ENCODE measurements around the gene DDAH2. TPM values are rescaled to one million over a fixed set of nuclear protein-coding genes. Genes with fewer than 3 reads are reported as not detected.

The DDAH2 gene
- total RNA-seq, 1 donor from 2014 or later, result 72.4 TPM

DNA sequence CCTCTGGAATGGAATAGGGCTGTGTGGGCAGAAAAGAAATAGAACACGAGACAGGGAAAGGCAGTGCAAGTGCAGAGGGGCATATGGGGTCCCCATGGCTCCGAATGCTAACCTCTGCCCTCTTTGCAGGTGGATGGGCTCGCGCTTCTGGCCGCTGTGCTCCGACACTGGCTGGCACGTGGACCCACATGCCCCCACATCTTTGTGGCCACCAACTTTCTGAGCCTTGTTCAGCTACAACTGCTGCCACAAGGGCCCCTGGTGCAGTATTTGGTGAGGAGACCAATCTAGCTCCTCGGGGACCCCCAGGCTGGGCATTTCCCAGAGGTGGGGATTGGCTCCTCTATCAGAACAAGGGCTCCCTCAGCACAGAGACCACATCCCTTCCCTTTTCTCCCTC lies 32.2 kb upstream of the DDAH2 start:
- Mint-ChIP-seq H3K36me3 (ENCODE audit: low read depth, unreplicated experiment) (peaks cover 22% of the 10 kb centered on the region), H3K27ac (ENCODE audit: unreplicated experiment) (no peak overlapping the region), H3K27me3 (ENCODE audit: low read depth, unreplicated experiment) (peaks cover 6% of the 10 kb centered on the region), H3K9me3 (ENCODE audit: unreplicated experiment) (peaks cover 3% of the 10 kb centered on the region), H3K4me3 (ENCODE audit: unreplicated experiment) (no peak overlapping the region), H3K4me1 (ENCODE audit: low read depth, unreplicated experiment) (peaks cover 6% of the 10 kb centered on the region)
- Histone ChIP-seq H3K27me3 (ENCODE audit: insufficient read depth, low read length) (no peaks in the 10 kb centered on the region), H3K9me3 (ENCODE audit: insufficient read depth, low read depth, low read length) (no peaks in the 10 kb centered on the region), H4K20me1 (ENCODE audit: insufficient read depth, low read length) (no peaks in the 10 kb centered on the region), H3K4me2 (ENCODE audit: low read length) (no peak overlapping the region), H3K36me3 (ENCODE audit: insufficient read depth, low read length) (no peaks in the 10 kb centered on the region), H3K27ac (ENCODE audit: low read depth, low read length) (no peak overlapping the region), H3K4me3 (ENCODE audit: insufficient read depth, low read depth, low read length) (no peak overlapping the region), H3K9ac (ENCODE audit: low read length) (no peak overlapping the region), H3K79me2 (ENCODE audit: insufficient read depth, low read length) (no peaks in the 10 kb centered on the region), H2AFZ (ENCODE audit: low read depth, low read length) (no peak overlapping the region), H3K4me1 (ENCODE audit: insufficient read depth, low read length) (peaks cover 8% of the 10 kb centered on the region)
- TF ChIP-seq, protein P1, sequence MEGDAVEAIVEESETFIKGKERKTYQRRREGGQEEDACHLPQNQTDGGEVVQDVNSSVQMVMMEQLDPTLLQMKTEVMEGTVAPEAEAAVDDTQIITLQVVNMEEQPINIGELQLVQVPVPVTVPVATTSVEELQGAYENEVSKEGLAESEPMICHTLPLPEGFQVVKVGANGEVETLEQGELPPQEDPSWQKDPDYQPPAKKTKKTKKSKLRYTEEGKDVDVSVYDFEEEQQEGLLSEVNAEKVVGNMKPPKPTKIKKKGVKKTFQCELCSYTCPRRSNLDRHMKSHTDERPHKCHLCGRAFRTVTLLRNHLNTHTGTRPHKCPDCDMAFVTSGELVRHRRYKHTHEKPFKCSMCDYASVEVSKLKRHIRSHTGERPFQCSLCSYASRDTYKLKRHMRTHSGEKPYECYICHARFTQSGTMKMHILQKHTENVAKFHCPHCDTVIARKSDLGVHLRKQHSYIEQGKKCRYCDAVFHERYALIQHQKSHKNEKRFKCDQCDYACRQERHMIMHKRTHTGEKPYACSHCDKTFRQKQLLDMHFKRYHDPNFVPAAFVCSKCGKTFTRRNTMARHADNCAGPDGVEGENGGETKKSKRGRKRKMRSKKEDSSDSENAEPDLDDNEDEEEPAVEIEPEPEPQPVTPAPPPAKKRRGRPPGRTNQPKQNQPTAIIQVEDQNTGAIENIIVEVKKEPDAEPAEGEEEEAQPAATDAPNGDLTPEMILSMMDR (IDR thresholded peaks at IDR 0.05; ENCODE audit: insufficient read depth, low read depth, low read length), result no peak
- no peak for TF ChIP-seq EZH2 (IDR thresholded peaks at IDR 0.05; ENCODE audit: insufficient read depth, low read length)
- DNase-seq (ENCODE audit: low read depth), result no peak
- no peak for FAIRE-seq

DNA sequence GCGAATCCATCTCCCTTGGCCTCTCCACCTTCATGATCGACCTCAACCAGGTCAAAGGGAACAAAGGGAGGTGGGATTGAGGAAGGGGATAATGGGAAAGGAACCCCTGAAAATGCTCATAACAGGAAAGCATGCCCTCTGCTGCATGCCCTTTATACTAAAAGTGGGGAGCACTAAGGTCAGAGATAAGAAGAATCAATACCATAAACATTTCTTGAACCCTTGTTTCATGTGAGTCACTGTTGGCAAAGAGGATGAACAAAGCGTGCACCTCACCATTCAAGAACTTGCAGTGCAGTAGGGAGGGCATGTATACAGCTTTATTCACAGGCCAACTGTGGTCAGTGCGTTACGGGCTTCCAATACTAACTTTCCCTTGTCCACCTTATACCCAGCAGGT lies 31.7 kb upstream of the DDAH2 start:
- no peak overlapping the region for H3K9ac ChIP-seq (ENCODE audit: low read length)
- FAIRE-seq (no peak), DNase-seq (ENCODE audit: low read depth) (no peak)
- no peaks in the 10 kb centered on the region for H3K36me3 ChIP-seq (ENCODE audit: insufficient read depth, low read length)
- H4K20me1 ChIP-seq (ENCODE audit: insufficient read depth, low read length), result no peaks in the 10 kb centered on the region
- Mint-ChIP-seq H3K4me3 (ENCODE audit: unreplicated experiment) (no peak overlapping the region), H3K9me3 (ENCODE audit: unreplicated experiment) (peaks cover 3% of the 10 kb centered on the region), H3K36me3 (ENCODE audit: low read depth, unreplicated experiment) (peaks cover 22% of the 10 kb centered on the region), H3K27ac (ENCODE audit: unreplicated experiment) (no peak overlapping the region), H3K27me3 (ENCODE audit: low read depth, unreplicated experiment) (peaks cover 6% of the 10 kb centered on the region), H3K4me1 (ENCODE audit: low read depth, unreplicated experiment) (peaks cover 6% of the 10 kb centered on the region)
- H3K79me2 ChIP-seq (ENCODE audit: insufficient read depth, low read length), result no peaks in the 10 kb centered on the region
- no peak overlapping the region for H2AFZ ChIP-seq (ENCODE audit: low read depth, low read length)
- H3K4me1 ChIP-seq (ENCODE audit: insufficient read depth, low read length), result peaks cover 4% of the 10 kb centered on the region
- H3K4me3 ChIP-seq (ENCODE audit: insufficient read depth, low read depth, low read length), result no peak overlapping the region
- H3K27me3 ChIP-seq (ENCODE audit: insufficient read depth, low read length), result no peaks in the 10 kb centered on the region
- TF ChIP-seq, protein P1 (IDR thresholded peaks at IDR 0.05; ENCODE audit: insufficient read depth, low read depth, low read length), result no peak
- TF ChIP-seq EZH2 (IDR thresholded peaks at IDR 0.05; ENCODE audit: insufficient read depth, low read length), result no peak
- no peak overlapping the region for H3K27ac ChIP-seq (ENCODE audit: low read depth, low read length)
- H3K9me3 ChIP-seq (ENCODE audit: insufficient read depth, low read depth, low read length), result no peaks in the 10 kb centered on the region
- H3K4me2 ChIP-seq (ENCODE audit: low read length), result no peak overlapping the region

DNA sequence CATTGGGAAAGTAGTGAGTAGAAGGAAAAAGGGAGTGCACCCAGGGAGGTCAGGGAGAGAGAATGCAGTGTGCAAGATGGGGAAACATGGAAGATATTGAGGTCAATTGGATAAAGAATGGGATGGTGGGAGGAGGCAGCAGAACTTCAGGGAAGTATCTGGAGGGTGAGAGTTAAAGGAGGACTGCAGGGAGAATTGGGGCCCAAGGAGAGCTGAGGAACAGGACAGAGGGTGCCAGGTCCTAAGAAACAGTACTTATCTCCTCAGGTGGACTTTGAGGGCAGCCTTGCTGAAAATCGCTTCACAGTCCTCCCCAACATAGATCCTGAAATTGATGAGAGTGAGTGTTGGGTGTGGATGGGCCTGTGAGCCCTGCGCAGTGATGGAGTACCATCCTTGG lies 29.2 kb upstream of the DDAH2 start:
- Mint-ChIP-seq H3K27ac (ENCODE audit: unreplicated experiment) (no peak overlapping the region), H3K9me3 (ENCODE audit: unreplicated experiment) (peaks cover 3% of the 10 kb centered on the region), H3K4me3 (ENCODE audit: unreplicated experiment) (no peak overlapping the region), H3K36me3 (ENCODE audit: low read depth, unreplicated experiment) (peaks cover 19% of the 10 kb centered on the region), H3K4me1 (ENCODE audit: low read depth, unreplicated experiment) (peaks cover 2% of the 10 kb centered on the region), H3K27me3 (ENCODE audit: low read depth, unreplicated experiment) (peaks cover 6% of the 10 kb centered on the region)
- Histone ChIP-seq H2AFZ (ENCODE audit: low read depth, low read length) (no peak overlapping the region), H3K79me2 (ENCODE audit: insufficient read depth, low read length) (no peaks in the 10 kb centered on the region), H4K20me1 (ENCODE audit: insufficient read depth, low read length) (no peaks in the 10 kb centered on the region), H3K4me1 (ENCODE audit: insufficient read depth, low read length) (peaks cover under 1% of the 10 kb centered on the region), H3K9ac (ENCODE audit: low read length) (no peak overlapping the region), H3K27ac (ENCODE audit: low read depth, low read length) (no peak overlapping the region), H3K27me3 (ENCODE audit: insufficient read depth, low read length) (no peaks in the 10 kb centered on the region), H3K4me2 (ENCODE audit: low read length) (no peak overlapping the region), H3K4me3 (ENCODE audit: insufficient read depth, low read depth, low read length) (no peak overlapping the region), H3K9me3 (ENCODE audit: insufficient read depth, low read depth, low read length) (no peaks in the 10 kb centered on the region), H3K36me3 (ENCODE audit: insufficient read depth, low read length) (no peaks in the 10 kb centered on the region)
- no peak for TF ChIP-seq EZH2 (IDR thresholded peaks at IDR 0.05; ENCODE audit: insufficient read depth, low read length)
- TF ChIP-seq, protein P1 (IDR thresholded peaks at IDR 0.05; ENCODE audit: insufficient read depth, low read depth, low read length), result no peak
- no peak for FAIRE-seq
- DNase-seq (ENCODE audit: low read depth), result no peak
